OCI-LY7 (cell line): ENCODE measurements around the gene KRTAP16-1.

Experiments
- CTCF ChIP-seq: fragments of 200-600 bp; sonication (generic); conservative IDR thresholded peaks from 2 replicates; pipeline ENCODE4 v1.5.1; 2014; ENCODE audit warnings: mild to moderate bottlenecking, antibody characterized with exemption, low read length, moderate library complexity, mixed read lengths
- EZH2phosphoT487 ChIP-seq: fragments of 200-600 bp; sonication (generic); IDR thresholded peaks from 2 replicates; pipeline ENCODE4 v1.6.1; 2018; ENCODE audit warnings: low read depth, borderline replicate concordance, mild to moderate bottlenecking, mixed run types, antibody characterized with exemption, low read length, moderate library complexity, mixed read lengths

- TF ChIP-seq CTCF (no peak), EZH2phosphoT487 (no peak)
Measured at GRCh38 chr17:41335747-41336146, 26.6 kb upstream of the KRTAP16-1 start.
